IgD-negative memory B cell (primary cell): ENCODE measurements around the gene GATAD2B. TPM values are rescaled to one million over a fixed set of nuclear protein-coding genes. Genes with fewer than 3 reads are reported as not detected.

Experiments
- H3K27ac Mint-ChIP-seq, 3 donors: one replicate each; pipeline ENCODE4 v1.8.0; 2020 to 2022; ENCODE audit warnings: mild to moderate bottlenecking in 3 of 3, mixed read lengths in 3 of 3, moderate library complexity in 1 of 3
- H3K27me3 Mint-ChIP-seq: one replicate; pipeline ENCODE4 v1.8.0; 2021; ENCODE audit warnings: mixed read lengths
- H3K36me3 Mint-ChIP-seq: one replicate; pipeline ENCODE4 v1.8.0; 2020; ENCODE audit warnings: mild to moderate bottlenecking, mixed read lengths
- H3K4me1 Mint-ChIP-seq, 3 donors: one replicate each; pipeline ENCODE4 v1.8.0; 2020 to 2022; ENCODE audit warnings: mixed read lengths in 3 of 3, mild to moderate bottlenecking in 1 of 3
- H3K4me3 Mint-ChIP-seq, 4 donors: one replicate each; pipeline ENCODE4 v1.8.0; 2020 to 2022; ENCODE audit warnings: mild to moderate bottlenecking in 4 of 4, mixed read lengths in 4 of 4, moderate library complexity in 3 of 4
- H3K9me3 Mint-ChIP-seq, 3 donors: one replicate each; pipeline ENCODE4 v1.8.0; 2020 to 2021; ENCODE audit warnings: mixed read lengths in 3 of 3, mild to moderate bottlenecking in 1 of 3
- polyA plus RNA-seq: library from polyadenylated mRNA; unstranded; fragments of 300-500 nt; fragmentation: Illumina TruSeq; gene quantifications from one replicate; pipeline ENCODE4 v1.2.3, GENCODE V29; 2021

Gene GATAD2B
- 4.6 TPM for polyA plus RNA-seq

GRCh38 chr1:153922972-153923925 is at the start of gene GATAD2B:
Gene GATAD2B, minus strand, starts transcription at chr1:153922972. Its CDS starts 94,625 bp downstream, at chr1:153828347.
- Mint-ChIP-seq H3K27ac (peak within 1 kb of the TSS; percentile 96 to 100 (median 97)), H3K4me1 (peaks cover 21 to 50% (median 35%) of the 10 kb centered on the region in 3 donors), H3K4me3 (peak within 1 kb of the TSS; percentile 87 to 98 (median 94)), H3K36me3 (peaks cover under 1% of the 10 kb centered on the region), H3K27me3 (no peaks in the 10 kb centered on the region), H3K9me3 (peaks cover 0 to 3% (median 0%) of the 10 kb centered on the region in 3 donors)

DNA sequence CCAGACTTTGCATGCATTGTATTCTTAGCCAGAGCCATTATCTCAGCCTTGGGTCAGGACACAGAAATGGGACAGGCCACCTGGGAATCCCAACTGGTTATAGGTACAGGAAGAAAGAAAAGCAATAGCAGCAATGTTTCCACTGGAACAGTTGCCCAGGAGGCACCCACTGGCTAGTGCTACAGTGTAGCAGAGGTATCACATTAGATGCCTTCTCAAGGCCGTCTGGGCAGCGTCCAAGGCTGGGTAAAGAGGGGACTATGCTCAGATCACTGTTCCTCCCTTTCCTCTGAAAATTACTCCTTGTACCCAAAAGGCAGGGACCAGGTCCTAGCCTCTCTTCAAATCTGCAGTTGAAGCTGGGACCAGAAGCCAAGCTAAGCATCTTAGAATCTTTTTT is 47.6 kb upstream of the GATAD2B start:
- peak overlapping the region in 1 of 4 donors; percentile 16 for H3K4me3 Mint-ChIP-seq
- H3K27ac Mint-ChIP-seq: peak overlapping the region in 1 of 3 donors; percentile 39
- H3K4me1 Mint-ChIP-seq: peaks cover 29 to 38% (median 30%) of the 10 kb centered on the region in 3 donors
- H3K27me3 Mint-ChIP-seq: no peaks in the 10 kb centered on the region
- H3K36me3 Mint-ChIP-seq: peaks cover 8% of the 10 kb centered on the region
- no peaks in the 10 kb centered on the region for H3K9me3 Mint-ChIP-seq

DNA sequence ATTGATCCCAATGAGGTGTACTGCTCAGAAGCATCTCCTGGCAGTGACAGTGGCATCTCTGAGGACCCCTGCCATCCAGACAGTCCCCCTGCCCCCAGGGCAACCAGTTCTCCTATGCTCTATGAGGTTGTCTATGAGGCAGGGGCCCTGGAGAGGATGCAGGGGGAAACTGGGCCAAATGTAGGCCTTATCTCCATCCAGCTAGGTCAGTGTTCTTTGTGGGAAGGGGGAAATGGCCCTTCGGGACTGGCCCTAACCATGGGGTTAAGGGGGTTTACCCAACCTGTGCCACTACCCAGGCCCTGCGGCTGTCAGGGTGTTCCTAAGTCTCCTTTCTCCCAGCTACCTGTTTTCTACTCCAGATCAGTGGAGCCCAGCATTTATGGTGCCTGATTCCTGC is 46.2 kb upstream of the GATAD2B start:
- Mint-ChIP-seq H3K27ac (peak overlapping the region in 1 of 3 donors; percentile 13), H3K27me3 (no peaks in the 10 kb centered on the region), H3K4me1 (peaks cover 30 to 33% (median 30%) of the 10 kb centered on the region in 3 donors), H3K36me3 (peaks cover 8% of the 10 kb centered on the region), H3K4me3 (peak overlapping the region in 2 of 4 donors; percentile 79 to 87), H3K9me3 (no peaks in the 10 kb centered on the region)

- no peaks in the 10 kb centered on the region for H3K9me3 Mint-ChIP-seq
- peaks cover 7% of the 10 kb centered on the region for H3K36me3 Mint-ChIP-seq
- H3K4me3 Mint-ChIP-seq: peak overlapping the region in 3 of 4 donors; percentile 79 to 100 (median 97)
- no peaks in the 10 kb centered on the region for H3K27me3 Mint-ChIP-seq
- H3K27ac Mint-ChIP-seq: peak overlapping the region in 2 of 3 donors; percentile 13 to 98
- peaks cover 33 to 39% (median 34%) of the 10 kb centered on the region in 3 donors for H3K4me1 Mint-ChIP-seq
These were observed 45.6 kb upstream of the GATAD2B start for GRCh38 chr1:153968408-153968807.

DNA sequence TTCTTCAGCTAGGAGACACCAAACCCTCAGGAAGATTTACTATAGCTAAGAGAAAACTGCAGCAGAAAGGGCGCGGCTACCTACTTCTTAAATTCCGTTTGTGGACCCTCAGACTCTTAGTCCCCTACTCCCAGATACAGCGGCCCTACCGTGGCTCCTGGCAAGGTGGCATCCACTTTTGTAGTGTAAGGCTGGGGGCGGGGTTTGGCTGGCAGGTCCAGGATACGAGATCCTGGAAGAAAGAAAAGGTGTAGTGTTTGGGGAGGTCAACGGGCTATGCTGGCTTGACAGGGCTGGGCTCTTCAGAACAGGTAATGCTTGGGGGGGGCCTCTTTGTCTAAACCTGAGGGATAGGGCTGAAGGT is 45.2 kb upstream of the GATAD2B start:
- no peaks in the 10 kb centered on the region for H3K27me3 Mint-ChIP-seq
- H3K4me3 Mint-ChIP-seq: peak overlapping the region; percentile 89 to 100 (median 94)

GRCh38 chr1:153967107-153967999 is 44.6 kb upstream of the GATAD2B start, which contains the start of gene CREB3L4:
Gene CREB3L4, plus strand, starts transcription at chr1:153967902. Its CDS starts 624 bp downstream, at chr1:153968526.
- Mint-ChIP-seq H3K4me3 (peak within 1 kb of the TSS; percentile 89 to 100 (median 94)), H3K27ac (peak within 1 kb of the TSS; percentile 90 to 98 (median 97)), H3K9me3 (no peaks in the 10 kb centered on the region), H3K4me1 (peaks cover 35 to 43% (median 39%) of the 10 kb centered on the region in 3 donors), H3K36me3 (peaks cover 2% of the 10 kb centered on the region), H3K27me3 (no peaks in the 10 kb centered on the region)

More for the DNA sequence above, 45.2 kb upstream of the GATAD2B start:
- Mint-ChIP-seq H3K4me1 (peaks cover 34 to 39% (median 35%) of the 10 kb centered on the region in 3 donors), H3K9me3 (no peaks in the 10 kb centered on the region), H3K36me3 (peaks cover 5% of the 10 kb centered on the region), H3K27ac (peak overlapping the region; percentile 90 to 98 (median 97))

- H3K36me3 Mint-ChIP-seq: peaks cover 2% of the 10 kb centered on the region
- H3K4me1 Mint-ChIP-seq: peaks cover 27 to 46% (median 45%) of the 10 kb centered on the region in 3 donors
- H3K27ac Mint-ChIP-seq: peak overlapping the region; percentile 86 to 94 (median 88)
- no peaks in the 10 kb centered on the region for H3K27me3 Mint-ChIP-seq
- peak overlapping the region; percentile 89 to 98 (median 94) for H3K4me3 Mint-ChIP-seq
- no peaks in the 10 kb centered on the region for H3K9me3 Mint-ChIP-seq
These were observed 41.1 kb upstream of the GATAD2B start for GRCh38 chr1:153963850-153964331.

DNA sequence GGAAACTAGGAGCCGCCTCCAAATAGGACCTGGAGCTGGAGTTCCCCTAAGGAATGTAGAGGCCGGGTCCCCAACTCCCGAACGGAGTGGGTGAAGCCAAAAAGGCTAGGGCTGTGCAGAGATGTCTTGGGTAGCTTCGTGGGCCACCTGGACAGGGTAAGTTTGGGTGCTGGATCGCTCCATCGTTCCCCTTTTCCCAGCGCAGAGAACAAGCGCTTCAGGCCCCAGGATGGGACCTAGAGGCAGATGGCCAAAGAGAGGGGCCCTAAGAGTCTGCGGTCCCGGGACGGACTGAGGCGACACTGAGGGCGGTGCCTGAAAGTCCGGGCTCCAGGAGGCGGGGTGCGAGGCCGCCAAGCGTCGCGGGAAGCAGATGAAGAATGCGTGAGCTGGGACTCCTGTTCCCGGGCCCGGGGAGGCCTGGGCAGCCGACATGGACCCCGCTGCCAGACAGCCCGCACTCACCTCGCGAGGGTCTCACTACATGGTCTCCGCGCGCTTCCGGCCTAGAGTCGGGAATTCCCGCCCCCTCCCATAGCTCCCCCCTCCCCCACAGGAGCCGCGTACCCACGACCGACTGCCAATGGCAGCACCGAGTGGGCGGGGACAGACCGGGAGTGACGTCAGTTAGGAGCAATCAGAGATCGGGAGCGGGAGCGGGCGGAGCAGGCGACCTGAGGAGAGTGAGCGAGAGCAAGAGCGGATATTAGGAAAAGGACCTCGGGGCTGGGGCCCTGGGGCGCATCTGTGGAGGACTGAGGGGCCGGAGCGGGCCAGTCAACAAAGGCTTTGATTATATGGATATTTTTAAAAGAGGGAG is 40.5 kb upstream of the GATAD2B start, which contains the start of gene SLC39A1:
TSS of gene SLC39A1 (minus strand) at position 508 of the 820 bp plus-strand sequence. CDS start 822 bp downstream, outside the sequence.
- peaks cover 2% of the 10 kb centered on the region for H3K36me3 Mint-ChIP-seq
- H3K9me3 Mint-ChIP-seq: no peaks in the 10 kb centered on the region
- peaks cover 24 to 45% (median 44%) of the 10 kb centered on the region in 3 donors for H3K4me1 Mint-ChIP-seq
- H3K4me3 Mint-ChIP-seq: peak within 1 kb of the TSS; percentile 89 to 98 (median 94)
- peak within 1 kb of the TSS; percentile 86 to 94 (median 88) for H3K27ac Mint-ChIP-seq
- H3K27me3 Mint-ChIP-seq: no peaks in the 10 kb centered on the region

- Mint-ChIP-seq H3K27me3 (no peaks in the 10 kb centered on the region), H3K36me3 (no peaks in the 10 kb centered on the region), H3K4me3 (peak overlapping the region; percentile 89 to 98 (median 94)), H3K4me1 (peaks cover 19 to 42% (median 37%) of the 10 kb centered on the region in 3 donors), H3K9me3 (no peaks in the 10 kb centered on the region), H3K27ac (peak overlapping the region; percentile 86 to 94 (median 88))
These were observed 39.6 kb upstream of the GATAD2B start for GRCh38 chr1:153962088-153963029.

DNA sequence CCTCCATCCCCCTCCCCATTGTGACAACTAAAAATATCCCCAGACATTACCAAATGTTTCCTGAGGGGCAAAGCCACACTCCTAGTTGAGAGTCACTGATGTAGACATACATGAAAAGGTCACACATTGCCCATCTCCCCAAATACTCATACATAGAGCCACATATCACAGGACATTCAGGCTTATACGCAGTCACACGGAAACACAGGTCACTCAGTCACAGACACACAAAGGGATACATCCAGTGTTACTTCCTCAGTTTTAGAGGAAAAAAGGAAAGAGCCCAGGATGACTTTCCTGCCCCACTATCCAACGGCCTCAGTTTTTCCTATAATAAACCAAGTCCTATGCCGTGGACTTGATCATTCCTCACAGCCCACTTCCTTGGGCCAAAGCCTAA is 38.6 kb upstream of the GATAD2B start:
- Mint-ChIP-seq H3K9me3 (no peaks in the 10 kb centered on the region), H3K27me3 (no peaks in the 10 kb centered on the region), H3K4me1 (peaks cover 18 to 46% (median 40%) of the 10 kb centered on the region in 3 donors), H3K27ac (peak overlapping the region in 2 of 3 donors; percentile 73 to 86), H3K4me3 (peak overlapping the region; percentile 36 to 89 (median 62)), H3K36me3 (no peaks in the 10 kb centered on the region)

GRCh38 chr1:153960206-153960605 is 37.4 kb upstream of the GATAD2B start:
- peak overlapping the region in 3 of 4 donors; percentile 27 to 89 (median 49) for H3K4me3 Mint-ChIP-seq
- peaks cover 12 to 45% (median 40%) of the 10 kb centered on the region in 3 donors for H3K4me1 Mint-ChIP-seq
- no peak overlapping the region for H3K27ac Mint-ChIP-seq
- no peaks in the 10 kb centered on the region for H3K36me3 Mint-ChIP-seq
- no peaks in the 10 kb centered on the region for H3K9me3 Mint-ChIP-seq
- H3K27me3 Mint-ChIP-seq: no peaks in the 10 kb centered on the region

DNA sequence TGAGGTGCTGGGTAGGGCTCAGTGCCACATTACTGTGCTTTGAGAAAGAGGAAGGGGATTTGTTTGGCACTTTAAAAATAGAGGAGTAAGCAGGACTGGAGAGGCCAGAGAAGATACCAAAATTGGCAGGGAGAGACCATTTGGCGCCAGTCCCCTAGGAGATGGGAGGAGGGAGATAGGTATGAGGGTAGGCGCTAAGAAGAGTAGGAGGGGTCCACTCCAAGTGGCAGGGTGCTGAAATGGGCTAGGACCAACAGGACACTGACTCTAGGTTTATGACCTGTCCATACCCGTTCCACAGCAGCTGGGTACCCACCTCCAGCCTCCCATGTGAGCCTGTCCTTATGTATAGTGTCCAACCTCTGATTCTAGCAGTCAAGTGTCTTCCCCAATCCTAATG is 36.7 kb upstream of the GATAD2B start:
- H3K27me3 Mint-ChIP-seq: no peaks in the 10 kb centered on the region
- H3K4me1 Mint-ChIP-seq: peaks cover 12 to 51% (median 40%) of the 10 kb centered on the region in 3 donors
- peak overlapping the region in 2 of 4 donors; percentile 31 to 89 for H3K4me3 Mint-ChIP-seq

DNA sequence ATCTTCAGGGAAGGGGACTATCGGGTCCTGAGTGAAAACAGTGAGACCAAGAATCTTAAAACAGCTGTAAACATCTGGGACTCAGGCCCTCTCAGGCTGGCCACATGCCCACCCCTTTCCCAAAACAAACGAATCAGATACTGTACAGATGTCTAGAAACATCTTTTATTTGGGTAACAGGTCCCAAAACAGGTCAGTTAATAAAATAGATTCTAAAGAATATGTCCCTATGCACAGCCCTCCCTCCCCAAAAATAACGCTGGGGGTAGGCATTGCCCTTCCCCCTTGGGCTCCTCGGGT is 36.1 kb upstream of the GATAD2B start:
- no peaks in the 10 kb centered on the region for H3K36me3 Mint-ChIP-seq
- no peaks in the 10 kb centered on the region for H3K9me3 Mint-ChIP-seq
- H3K4me1 Mint-ChIP-seq: peaks cover 17 to 52% (median 39%) of the 10 kb centered on the region in 3 donors
- no peaks in the 10 kb centered on the region for H3K27me3 Mint-ChIP-seq
- H3K27ac Mint-ChIP-seq: peak overlapping the region; percentile 77 to 98 (median 98)
- H3K4me3 Mint-ChIP-seq: peak overlapping the region; percentile 89 to 99 (median 98)

More for the DNA sequence above, 36.7 kb upstream of the GATAD2B start:
- H3K27ac Mint-ChIP-seq: peak overlapping the region in 2 of 3 donors; percentile 9 to 77
- no peaks in the 10 kb centered on the region for H3K36me3 Mint-ChIP-seq
- H3K9me3 Mint-ChIP-seq: no peaks in the 10 kb centered on the region
